CD4-positive, alpha-beta T cell treated with Interleukin-17A for 4 hours (primary cell): ENCODE results near the gene SSBP4.

Experiments
- DNase-seq: peaks from one replicate; pipeline ENCODE4 v3.0.0-alpha.2; 2020; ENCODE audit warnings: mixed read lengths

Gene SSBP4

GRCh38 chr19:18434411-18435175, 15.4 kb downstream of the SSBP4 start:
- no peak for DNase-seq

GRCh38 chr19:18435178-18435841, 16.1 kb downstream of the SSBP4 start:
- DNase-seq = no peak

DNA sequence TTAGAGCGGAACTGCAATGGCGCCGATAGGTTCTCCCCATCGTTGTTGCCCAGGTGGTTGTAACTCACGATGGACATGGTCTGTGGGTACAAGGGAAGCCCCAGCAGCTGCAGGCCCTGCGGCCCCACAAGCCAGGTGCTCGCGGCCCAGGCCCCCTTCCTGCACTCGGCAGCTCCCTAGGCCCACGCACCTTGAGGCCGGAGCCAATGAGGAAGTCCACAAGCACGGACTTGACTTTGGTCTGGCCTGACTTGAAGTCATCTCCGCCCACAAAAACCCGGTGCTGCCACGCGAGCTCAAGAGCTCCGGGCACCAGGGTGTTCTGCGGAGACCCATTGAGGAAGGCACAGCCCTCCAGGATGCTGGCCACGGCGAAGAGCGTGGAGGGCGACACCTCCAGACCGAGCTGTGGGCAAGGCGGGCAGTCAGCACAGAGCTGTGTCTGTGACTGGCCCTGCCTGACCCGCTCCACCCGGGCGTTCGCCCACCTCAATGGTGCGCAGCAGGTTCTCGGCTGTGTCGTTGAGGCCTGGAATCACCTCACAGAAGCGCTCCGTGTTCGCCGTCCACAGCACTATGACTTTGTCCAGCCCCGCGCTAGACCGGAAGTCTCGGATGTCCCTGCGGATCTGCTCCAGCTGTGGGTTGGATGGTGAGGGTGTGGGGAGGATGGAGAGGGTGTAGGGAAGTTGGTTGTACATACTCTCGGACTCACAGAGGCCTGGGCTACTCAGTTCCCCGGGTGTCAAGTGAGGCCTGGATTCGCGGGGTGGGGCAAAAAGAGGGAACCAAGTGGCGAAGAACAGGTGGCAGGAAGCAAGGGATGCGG, 16.9 kb downstream of the SSBP4 start:
- no peak for DNase-seq

DNA sequence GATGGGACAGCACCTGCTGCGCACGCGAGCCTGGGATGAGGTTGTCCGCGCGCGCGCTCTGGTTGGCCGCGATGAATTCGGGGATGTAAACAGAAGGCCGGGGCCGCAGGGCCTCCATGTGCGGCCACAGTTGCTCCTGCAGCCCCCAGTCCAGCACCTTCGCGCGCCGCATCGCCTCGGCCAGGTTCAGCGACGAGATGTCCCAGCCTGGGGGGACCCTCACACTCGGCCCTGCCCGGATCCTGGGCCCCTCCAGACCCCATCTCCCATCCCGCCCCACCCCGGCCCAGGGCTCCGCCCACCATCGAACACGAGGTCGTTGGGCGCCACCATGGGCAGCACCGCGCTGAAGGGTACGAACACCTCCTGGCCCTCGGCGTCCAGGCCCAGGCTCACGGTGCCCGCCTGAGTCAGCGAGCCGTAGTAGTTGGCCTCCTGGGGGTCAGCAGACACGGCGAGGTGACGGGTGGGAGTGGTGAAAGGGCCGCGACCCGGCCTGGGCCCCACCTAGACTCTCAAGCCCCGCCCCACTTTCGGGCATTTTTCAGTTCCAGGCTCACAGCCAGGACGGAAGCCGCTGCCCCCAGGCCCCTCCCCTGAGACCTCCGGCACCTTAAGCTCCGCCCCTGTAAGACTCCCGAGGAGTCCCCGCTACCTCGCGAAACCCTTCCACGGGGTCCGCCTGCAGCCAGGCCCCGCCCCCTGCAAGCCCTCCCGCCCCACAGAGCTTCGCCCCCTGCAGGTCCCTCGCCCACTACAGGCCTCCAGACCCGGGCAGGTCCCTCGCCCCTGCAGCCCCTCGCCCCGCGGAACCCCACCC, 17.7 kb downstream of the SSBP4 start:
- peak; percentile 89 for DNase-seq

GRCh38 chr19:18437491-18438330, 18.5 kb downstream of the SSBP4 start, which contains the start of gene ISYNA1:
Gene ISYNA1 (minus strand): TSS chr19:18438133. CDS start chr19:18437979, 154 bp downstream.
- DNase-seq = peak; percentile 77

DNA sequence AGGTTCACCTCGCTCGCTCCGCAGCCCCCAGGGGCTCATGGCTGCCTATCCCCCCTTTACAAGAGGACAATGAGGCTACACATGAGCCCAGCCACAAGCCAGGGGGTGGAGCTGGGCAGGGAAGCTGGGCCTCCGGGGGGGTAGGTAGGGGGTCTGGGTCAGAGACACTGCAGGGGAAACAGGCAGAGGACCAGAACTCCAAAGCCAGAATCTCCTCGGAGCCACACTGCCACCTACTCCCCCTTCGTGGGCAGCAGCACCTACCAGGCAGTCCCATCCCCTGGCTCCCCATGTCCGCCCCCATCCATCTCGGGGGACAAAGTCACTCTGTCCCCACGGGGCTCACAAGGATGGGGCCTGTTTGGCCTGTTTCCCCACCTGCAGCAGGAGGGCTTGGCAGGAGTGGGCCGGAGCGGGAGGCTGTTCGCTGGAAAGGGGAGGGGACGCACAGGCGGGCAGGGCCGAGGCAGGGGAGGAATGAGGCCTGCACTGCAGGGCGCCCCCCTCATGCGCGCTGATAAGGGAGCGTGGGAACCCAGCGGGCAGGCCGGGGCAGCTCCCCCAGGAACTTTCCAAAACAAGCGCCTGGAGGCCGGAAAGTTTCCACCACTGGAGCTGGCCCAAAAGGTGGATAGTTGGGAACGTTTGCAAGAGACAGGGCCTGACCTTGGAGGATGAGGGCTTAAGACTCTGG, 19.3 kb downstream of the SSBP4 start:
- no peak for DNase-seq

DNA sequence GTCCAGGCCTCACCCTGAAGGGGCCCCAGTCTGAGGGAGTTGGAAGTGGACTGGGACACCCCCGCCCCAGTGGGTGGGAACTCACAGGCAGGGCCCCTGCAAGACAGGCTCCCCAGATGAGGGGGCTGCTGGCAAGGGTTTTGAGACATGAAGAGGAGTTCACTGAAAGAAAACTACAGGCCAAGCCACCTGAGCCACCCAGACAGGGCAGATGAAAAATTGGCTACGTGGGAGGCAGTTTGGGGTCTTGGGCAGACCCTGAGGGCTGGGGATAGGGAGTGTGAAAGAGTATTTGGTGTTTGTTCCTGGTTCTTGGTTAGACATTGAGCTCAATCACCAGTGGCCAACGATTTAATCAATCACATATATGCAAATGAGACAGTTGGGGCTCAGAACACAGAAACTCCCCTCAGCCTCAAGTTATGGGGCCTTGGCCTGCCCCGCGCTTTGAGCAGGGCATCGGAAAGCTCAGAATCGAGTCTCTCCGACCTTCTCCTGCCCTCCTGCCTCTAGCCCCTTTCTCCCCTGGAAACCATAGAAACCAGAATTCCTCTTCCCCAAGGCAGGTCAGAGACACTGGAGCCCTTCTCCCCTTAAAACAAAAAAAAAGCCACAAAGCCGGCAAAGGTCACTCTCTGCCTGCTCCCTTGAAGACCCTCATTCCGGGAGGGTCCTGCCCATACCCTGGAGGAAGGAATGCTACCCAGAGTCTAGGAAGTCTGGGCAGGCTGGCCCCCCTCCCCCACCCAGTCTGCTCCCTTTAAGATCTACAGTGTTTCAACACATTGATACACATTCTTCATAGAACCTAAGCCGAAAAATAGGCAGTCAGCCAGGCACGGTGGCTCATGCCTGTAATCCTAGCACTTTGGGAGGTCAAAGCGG, 20.1 kb downstream of the SSBP4 start:
- no peak for DNase-seq

GRCh38 chr19:18439910-18440237, 20.7 kb downstream of the SSBP4 start:
- no peak for DNase-seq

DNA sequence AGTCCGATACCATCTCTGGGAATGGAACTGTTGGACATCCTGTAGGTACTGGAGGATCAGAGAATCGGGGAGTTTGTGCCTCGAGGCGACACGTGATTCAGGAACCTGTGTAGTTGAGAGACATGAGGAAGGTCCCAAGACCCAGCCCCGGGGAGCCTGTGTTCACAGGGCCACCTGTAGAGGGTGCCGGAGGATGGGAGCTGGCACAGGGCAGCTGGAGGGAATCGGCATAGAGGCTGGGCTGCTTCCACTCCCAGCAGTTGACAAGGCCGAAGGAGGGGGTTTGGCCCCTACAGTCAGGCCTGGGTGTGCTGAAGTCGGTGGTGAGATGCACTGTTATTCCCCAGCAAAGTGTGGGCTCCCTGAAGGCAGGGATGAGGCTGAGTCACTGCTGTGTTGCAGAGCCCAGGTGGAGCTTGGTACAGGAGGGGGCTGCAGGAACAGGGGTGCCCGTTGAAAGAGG, 21.2 kb downstream of the SSBP4 start:
- DNase-seq = peak; percentile 52

GRCh38 chr19:18440936-18441803, 22.0 kb downstream of the SSBP4 start:
- DNase-seq = no peak

GRCh38 chr19:18441804-18442788, 22.9 kb downstream of the SSBP4 start:
- no peak for DNase-seq

GRCh38 chr19:18442941-18443340, 23.7 kb downstream of the SSBP4 start:
- DNase-seq = no peak

DNA sequence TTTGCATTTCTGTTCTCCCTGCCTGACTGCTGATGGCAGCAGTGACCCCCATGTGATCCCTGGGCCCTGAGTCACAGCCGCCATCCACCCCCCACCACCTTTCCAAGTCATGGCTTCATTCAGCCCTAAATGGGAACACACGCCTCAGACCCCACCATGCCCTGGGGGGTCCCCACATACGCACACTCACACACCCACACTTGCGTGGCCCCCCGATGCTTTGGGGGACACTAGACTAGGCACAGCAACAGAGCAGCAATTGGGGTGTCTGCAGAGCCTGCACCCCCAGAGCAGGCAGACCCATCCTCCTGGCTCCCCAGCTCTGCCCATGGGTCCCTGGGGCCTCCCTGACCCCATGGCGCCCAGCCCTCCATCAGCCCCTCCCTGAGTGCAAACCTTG, 24.2 kb downstream of the SSBP4 start:
- DNase-seq = no peak

GRCh38 chr19:18443831-18444230, 24.6 kb downstream of the SSBP4 start:
- DNase-seq = no peak

- DNase-seq = no peak
Observed at GRCh38 chr19:18444513-18444912, 25.3 kb downstream of the SSBP4 start.

GRCh38 chr19:18445262-18445948, 26.2 kb downstream of the SSBP4 start:
- DNase-seq = no peak
